Sigmoid colon (tissue), 7 donors: Measurements from ENCODE around the gene SAMD7. TPM values are rescaled to one million over a fixed set of nuclear protein-coding genes. Genes with fewer than 3 reads are reported as not detected.

Experiments
- DNase-seq: peaks from one replicate; pipeline ENCODE4 v3.0.0-alpha.2; 2019
- H3K27ac ChIP-seq, 4 donors: fragments of 200-600 bp; sonication (generic); one replicate each; pipeline ENCODE4 v1.5.1; 2016 to 2019; ENCODE audit warnings: mild to moderate bottlenecking in 1 of 4
- H3K27me3 ChIP-seq, 3 donors: fragments of 200-600 bp; sonication (generic); one replicate each; pipeline ENCODE4 v1.5.1; 2019; ENCODE audit warnings: mild to moderate bottlenecking in 1 of 3
- H3K36me3 ChIP-seq, 4 donors: fragments of 200-600 bp; sonication (generic); one replicate each; pipeline ENCODE4 v1.5.1; 2016 to 2019
- H3K4me1 ChIP-seq, 4 donors: fragments of 200-600 bp; sonication (generic); one replicate each; pipeline ENCODE4 v1.5.1; 2017 to 2019
- H3K4me3 ChIP-seq, 4 donors: fragments of 200-600 bp; sonication (generic); one replicate each; pipeline ENCODE4 v1.5.1; 2017 to 2019; ENCODE audit warnings: mild to moderate bottlenecking in 2 of 4, moderate library complexity in 1 of 4
- H3K9me3 ChIP-seq, 4 donors: fragments of 200-600 bp in 3 of 4; sonication (generic) in 3 of 4; one replicate each; pipeline versions ENCODE4 v1.5.1 to v1.6.1; 2013 to 2019
- EP300 ChIP-seq, 4 donors: sonication (generic); formaldehyde crosslinking; IDR thresholded peaks; one replicate each; pipeline ENCODE4 v1.6.1; 2017; ENCODE audit warnings: antibody characterized with exemption in 4 of 4
- POLR2A ChIP-seq, 2 donors: fragments of 450-650 bp; IDR thresholded peaks; one replicate each; pipeline ENCODE4 v1.6.1; 2016; ENCODE audit warnings: antibody characterized with exemption in 2 of 2, mild to moderate bottlenecking in 2 of 2, moderate library complexity in 2 of 2
- POLR2AphosphoS5 ChIP-seq, 4 donors: sonication (generic); formaldehyde crosslinking; IDR thresholded peaks; one replicate each; pipeline ENCODE4 v1.6.1; 2017; ENCODE audit warnings: antibody characterized with exemption in 4 of 4
- WGBS, 2 donors: extraction: QIAGEN DNeasy Blood & Tissue Kit; methylation state at CpG; one replicate each; pipeline ENCODE4 v1.1.7; 2013; 5-methylcytosine and 5-hydroxymethylcytosine counted together
- intact Hi-C: fragments of 100-400 bp; cut with DNase I; formaldehyde crosslinking; loops from one replicate; pipeline ENCODE4 v1.15.1; 2023
- polyA plus RNA-seq, 3 donors: library from polyadenylated mRNA; stranded (reverse); fragments of 200-250 nt; gene quantifications; one replicate each; pipeline ENCODE4 v1.2.3, GENCODE V29; 2013
- total RNA-seq, 4 donors: library from RNA; depleted of rRNA; stranded (reverse); fragments of >200 nt; gene quantifications; one replicate each; pipeline ENCODE4 v1.1.0, GENCODE V29; 2016
- TF ChIP-seq, protein P1 (sequence below), 4 experiments: fragments of 450-650 bp in 3 of 4; fragments of 200-600 bp in 1 of 4; IDR thresholded peaks; one replicate each; pipeline ENCODE4 v1.5.1; 2016 to 2019; ENCODE audit warnings: antibody characterized with exemption in 4 of 4, mild to moderate bottlenecking in 3 of 4, moderate library complexity in 2 of 4
- donor health status: healthy with polysubstance abuse.
- donor health status: Bipolar disorder and iron deficiency.
- donor health status: healthy.

Gene SAMD7
- total and polyA plus RNA-seq, 7 donors, result not detected

DNA sequence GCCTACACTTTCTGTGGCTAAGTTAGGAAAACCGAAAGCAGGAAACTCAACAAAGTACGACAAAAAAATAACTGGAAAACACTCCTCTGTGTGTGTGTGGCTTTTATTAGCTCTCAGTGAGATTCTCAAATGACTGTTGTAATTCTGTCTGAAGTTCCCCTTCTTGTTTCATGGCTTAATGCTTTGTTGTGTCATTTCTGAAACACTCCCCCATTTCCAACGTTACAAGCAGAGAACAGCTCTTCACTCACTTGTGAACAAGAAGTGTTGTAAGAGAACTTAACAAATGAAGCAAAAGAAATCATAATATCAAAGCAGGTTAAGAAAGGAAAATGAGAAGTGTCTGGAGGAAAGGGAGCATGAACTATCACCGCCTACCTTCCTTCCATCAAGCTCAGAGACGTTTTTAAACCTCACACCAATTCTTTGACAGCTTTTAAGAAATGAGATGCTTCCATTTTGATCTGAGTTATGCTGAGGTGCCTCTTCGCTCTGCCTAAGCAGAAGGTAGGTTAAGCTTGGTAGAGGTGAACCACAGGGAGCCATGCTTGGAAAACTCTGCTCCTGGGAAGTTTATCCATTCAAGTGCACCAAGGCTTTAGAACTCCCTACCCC, 42.9 kb downstream of the SAMD7 start:
- no peak for DNase-seq
- whole genome bisulfite sequencing, 2 donors, result 43 to 53% methylated on average over 6 of the region's 6 CpGs
- Histone ChIP-seq H3K27ac (no peak overlapping the region), H3K27me3 (no peaks in the 10 kb centered on the region), H3K4me3 (no peak overlapping the region), H3K36me3 (no peaks in the 10 kb centered on the region), H3K4me1 (no peaks in the 10 kb centered on the region), H3K9me3 (no peaks in the 10 kb centered on the region)
- TF ChIP-seq POLR2AphosphoS5 (IDR thresholded peaks at IDR 0.05) (no peak), POLR2A (IDR thresholded peaks at IDR 0.05) (no peak), EP300 (IDR thresholded peaks at IDR 0.05) (no peak)
- TF ChIP-seq, protein P1, sequence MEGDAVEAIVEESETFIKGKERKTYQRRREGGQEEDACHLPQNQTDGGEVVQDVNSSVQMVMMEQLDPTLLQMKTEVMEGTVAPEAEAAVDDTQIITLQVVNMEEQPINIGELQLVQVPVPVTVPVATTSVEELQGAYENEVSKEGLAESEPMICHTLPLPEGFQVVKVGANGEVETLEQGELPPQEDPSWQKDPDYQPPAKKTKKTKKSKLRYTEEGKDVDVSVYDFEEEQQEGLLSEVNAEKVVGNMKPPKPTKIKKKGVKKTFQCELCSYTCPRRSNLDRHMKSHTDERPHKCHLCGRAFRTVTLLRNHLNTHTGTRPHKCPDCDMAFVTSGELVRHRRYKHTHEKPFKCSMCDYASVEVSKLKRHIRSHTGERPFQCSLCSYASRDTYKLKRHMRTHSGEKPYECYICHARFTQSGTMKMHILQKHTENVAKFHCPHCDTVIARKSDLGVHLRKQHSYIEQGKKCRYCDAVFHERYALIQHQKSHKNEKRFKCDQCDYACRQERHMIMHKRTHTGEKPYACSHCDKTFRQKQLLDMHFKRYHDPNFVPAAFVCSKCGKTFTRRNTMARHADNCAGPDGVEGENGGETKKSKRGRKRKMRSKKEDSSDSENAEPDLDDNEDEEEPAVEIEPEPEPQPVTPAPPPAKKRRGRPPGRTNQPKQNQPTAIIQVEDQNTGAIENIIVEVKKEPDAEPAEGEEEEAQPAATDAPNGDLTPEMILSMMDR (IDR thresholded peaks at IDR 0.05), result no peak
- intact Hi-C loops, result no loop called here

DNA sequence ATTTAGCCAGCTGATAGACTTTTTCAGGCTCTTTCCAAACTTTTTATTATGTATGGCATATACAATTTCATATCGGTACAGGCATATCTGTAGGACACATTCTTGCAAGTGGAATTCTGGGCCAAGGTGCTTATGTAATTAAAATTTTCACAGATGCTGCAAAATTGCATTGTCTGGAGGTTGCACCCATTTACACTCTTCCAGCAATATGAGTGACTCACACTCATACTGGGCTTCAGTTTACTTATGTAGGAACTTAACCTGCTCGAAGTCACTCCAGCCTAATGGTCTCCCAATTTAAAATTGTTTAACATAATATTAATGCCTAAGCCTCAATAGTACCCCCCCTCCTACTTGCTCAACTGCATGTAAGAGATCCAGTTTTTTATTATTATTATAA, 44.0 kb downstream of the SAMD7 start:
- Histone ChIP-seq H3K27me3 (no peaks in the 10 kb centered on the region), H3K4me3 (no peak overlapping the region), H3K4me1 (no peaks in the 10 kb centered on the region), H3K9me3 (no peaks in the 10 kb centered on the region), H3K36me3 (no peaks in the 10 kb centered on the region), H3K27ac (no peak overlapping the region)
- intact Hi-C loops, result no loop called here
- TF ChIP-seq POLR2AphosphoS5 (IDR thresholded peaks at IDR 0.05), result no peak
- no peak for TF ChIP-seq POLR2A (IDR thresholded peaks at IDR 0.05)
- TF ChIP-seq EP300 (IDR thresholded peaks at IDR 0.05), result no peak
- TF ChIP-seq, protein P1 (IDR thresholded peaks at IDR 0.05), result no peak
- WGBS, 2 donors, result 92 to 93% methylated on average over 2 of the region's 2 CpGs
- DNase-seq, result no peak

DNA sequence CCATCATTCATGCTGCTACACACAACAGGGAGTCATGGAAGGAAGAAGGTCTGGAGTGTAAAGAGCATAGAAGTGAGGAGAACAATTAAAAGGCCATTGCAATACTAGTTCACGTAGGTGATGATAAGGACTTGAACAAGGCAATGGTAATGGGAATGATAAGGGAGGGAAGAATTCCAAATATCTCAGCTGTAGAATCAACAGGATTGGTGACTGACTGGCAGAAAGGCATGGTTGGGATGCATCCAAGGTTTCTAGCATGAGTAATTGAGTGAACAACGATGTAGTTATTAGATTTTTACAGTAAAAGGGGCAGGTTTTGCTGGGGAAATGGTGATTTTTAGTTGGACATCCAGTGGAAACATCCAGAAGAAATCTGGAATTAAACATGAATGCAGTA, 52.8 kb downstream of the SAMD7 start:
- WGBS, 2 donors, result 77 to 87% methylated on average over 2 of the region's 2 CpGs
- Histone ChIP-seq H3K4me1 (peaks cover 0 to 25% (median 18%) of the 10 kb centered on the region in 4 donors), H3K36me3 (no peaks in the 10 kb centered on the region), H3K27ac (no peak overlapping the region), H3K9me3 (no peaks in the 10 kb centered on the region), H3K27me3 (no peaks in the 10 kb centered on the region), H3K4me3 (no peak overlapping the region)
- intact Hi-C loops, result no loop called here
- DNase-seq, result no peak
- TF ChIP-seq POLR2A (IDR thresholded peaks at IDR 0.05), result no peak
- TF ChIP-seq, protein P1 (IDR thresholded peaks at IDR 0.05), result no peak
- TF ChIP-seq POLR2AphosphoS5 (IDR thresholded peaks at IDR 0.05), result no peak
- TF ChIP-seq EP300 (IDR thresholded peaks at IDR 0.05), result no peak

DNA sequence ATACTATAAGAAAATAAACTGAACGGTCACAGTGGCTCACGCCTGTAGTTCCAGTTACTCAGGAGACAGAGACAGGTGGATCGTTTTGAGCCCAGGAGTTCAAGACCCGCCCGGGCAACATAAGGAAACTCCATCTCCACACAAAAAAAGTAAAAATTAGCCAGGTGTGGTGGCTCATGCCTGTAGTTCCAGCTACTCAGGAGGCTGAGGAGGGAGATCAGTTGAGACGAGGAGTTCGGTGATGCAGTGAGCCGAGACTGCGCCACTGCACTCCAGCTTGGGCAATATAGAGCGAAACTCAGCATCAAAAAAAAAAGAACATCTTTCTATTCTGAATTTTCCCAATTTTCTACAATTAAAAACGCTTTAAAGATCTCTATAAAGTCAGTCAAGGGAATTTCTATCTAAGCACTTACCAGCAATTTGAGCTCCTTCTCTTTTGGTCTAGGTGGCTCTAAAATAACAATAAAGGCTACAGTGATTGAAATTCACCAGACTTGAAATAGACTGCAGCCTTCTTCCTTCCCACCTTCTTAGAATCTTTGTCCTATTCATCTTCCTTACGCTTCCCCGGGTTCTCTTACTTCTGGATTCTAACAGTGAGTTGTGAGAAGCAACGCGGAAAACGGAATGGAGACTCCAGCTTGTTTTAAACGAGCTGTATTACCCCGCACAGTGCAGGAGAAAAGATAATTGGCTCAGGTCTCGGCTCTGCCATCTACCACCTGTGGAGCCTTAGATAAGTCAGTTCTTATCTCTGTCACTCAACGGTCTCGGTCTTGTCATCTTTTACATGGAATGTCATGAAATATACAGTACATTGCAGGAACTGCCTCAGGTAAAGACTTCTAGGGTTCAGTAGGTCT, 54.4 kb downstream of the SAMD7 start:
- no peaks in the 10 kb centered on the region for H3K9me3 ChIP-seq
- TF ChIP-seq EP300 (IDR thresholded peaks at IDR 0.05), result no peak
- no peak for TF ChIP-seq POLR2AphosphoS5 (IDR thresholded peaks at IDR 0.05)
- no peak for TF ChIP-seq POLR2A (IDR thresholded peaks at IDR 0.05)
- TF ChIP-seq, protein P1 (IDR thresholded peaks at IDR 0.05), result no peak
- 36 to 60% methylated on average over 21 of the region's 21 CpGs for WGBS, 2 donors
- H3K4me3 ChIP-seq, result peak overlapping the region; percentile 84 to 96 (median 90)
- no peaks in the 10 kb centered on the region for H3K27me3 ChIP-seq
- DNase-seq, result no peak
- intact Hi-C loops, result loop anchor here (1.0 to 5.0 kb wide), 5 partner anchors 102 to 818 kb away; partner anchors contain the start of genes MYNN, SKIL and TERC
- no peaks in the 10 kb centered on the region for H3K36me3 ChIP-seq
- peak overlapping the region; percentile 95 to 99 (median 98) for H3K27ac ChIP-seq
- peaks cover 0 to 41% (median 27%) of the 10 kb centered on the region in 4 donors for H3K4me1 ChIP-seq
